ENCODE data around the gene SHKBP1.
"Not testable (repeated sequence)": the region's sequence is repeated elsewhere in the genome, so short reads cannot be mapped to it uniquely, and the experiment has no call there.

SHKBP1 gene

DNA sequence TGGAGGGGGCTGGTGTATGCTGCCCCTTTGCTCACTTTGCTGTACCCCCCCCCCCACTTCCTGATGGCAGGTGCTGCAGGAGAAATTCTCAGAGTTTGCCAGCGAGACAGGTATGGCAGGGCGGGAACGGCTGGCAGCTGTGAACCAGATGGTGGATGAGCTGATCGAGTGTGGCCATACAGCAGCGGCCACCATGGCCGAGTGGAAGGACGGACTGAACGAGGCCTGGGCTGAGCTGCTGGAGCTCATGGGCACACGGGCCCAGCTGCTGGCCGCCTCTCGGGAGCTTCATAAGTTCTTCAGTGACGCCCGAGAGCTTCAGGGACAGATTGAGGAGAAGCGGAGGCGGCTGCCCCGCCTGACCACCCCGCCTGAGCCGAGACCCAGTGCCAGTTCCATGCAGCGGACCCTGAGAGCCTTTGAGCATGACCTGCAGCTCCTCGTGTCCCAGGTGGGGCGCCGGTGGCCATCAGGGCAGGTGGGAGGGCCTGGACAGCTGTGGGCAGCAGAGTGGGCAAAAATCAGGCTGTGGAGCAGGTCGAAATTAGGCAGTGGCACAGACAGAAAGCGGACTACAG lies 19.6 kb upstream of the SHKBP1 start:
- DNase-seq (ENCODE audit: low spot score), result no peak

DNA sequence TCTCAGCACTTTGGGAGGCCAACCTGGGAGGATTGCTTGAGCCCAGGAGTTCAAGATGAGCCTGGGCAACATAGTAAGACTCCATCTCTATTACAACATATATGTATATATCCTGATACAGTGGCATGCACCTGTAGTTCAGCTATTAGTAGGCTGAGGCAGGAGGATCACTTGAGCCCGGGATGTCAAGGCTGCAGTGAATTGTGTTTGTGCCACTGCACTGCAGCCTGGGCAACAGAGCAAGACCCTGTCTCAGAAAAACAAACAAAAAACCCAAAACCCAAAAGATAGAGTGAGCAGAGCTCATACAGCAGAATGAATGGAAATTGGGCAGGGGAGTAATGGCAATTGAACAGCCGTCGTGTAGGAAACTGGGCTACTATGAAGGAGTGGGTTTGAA lies 17.3 kb upstream of the SHKBP1 start:
- no peak for DNase-seq (ENCODE audit: low spot score)

DNA sequence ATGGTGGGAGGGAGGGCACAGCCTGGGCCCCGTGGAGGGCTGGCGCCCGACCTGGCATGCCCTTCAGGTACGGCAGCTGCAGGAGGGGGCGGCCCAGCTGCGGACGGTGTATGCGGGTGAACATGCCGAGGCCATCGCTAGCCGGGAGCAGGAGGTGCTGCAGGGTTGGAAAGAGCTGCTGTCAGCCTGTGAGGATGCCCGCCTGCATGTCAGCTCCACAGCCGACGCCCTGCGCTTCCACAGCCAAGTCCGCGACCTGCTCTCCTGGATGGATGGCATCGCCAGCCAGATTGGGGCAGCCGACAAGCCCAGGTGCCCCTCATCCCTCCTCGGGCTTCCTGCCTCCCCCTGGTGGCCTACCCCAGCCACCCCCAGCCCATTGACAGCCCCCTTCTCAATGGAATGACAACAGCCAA lies 16.6 kb upstream of the SHKBP1 start:
- DNase-seq (ENCODE audit: low spot score), result no peak

DNA sequence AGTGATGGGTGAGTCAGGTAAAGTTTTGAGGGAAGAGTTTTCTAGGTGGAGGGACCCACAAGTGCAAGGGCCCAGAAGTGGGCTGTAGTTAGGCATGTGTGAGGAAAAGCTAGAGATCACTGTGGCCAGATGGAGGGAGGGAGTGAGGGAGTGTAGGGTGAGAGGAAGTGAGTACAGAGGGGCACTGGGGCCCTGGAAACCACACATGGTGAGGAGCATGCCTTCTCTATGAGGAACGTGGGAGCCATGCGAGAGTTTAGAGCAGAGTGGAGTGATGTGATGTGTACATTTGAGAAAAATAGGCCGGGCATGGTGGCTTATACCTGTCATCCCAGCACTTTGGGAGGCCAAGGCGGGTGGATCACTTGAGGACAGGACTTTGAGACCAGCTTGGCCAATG lies 14.7 kb upstream of the SHKBP1 start:
- no peak for DNase-seq (ENCODE audit: low spot score)

DNA sequence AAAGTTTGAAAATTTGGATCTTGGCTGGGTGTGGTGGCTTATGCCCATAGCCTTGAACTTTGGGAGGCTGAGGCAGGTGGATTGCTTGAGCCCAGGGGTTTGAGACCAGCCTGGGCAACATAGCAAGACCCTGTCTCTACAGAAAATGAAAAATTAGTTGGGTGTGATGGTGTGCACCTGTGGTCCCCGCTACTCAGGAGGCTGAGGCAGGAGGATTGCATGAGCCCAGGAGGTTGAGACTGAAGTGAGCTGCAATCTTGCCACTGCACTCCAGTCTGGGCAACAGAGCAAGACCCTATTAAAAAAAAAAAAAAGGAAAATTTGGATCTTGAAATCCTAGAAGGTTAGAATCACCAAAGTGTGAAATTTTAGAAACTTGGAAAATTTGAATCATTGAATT lies 12.1 kb upstream of the SHKBP1 start:
- DNase-seq (ENCODE audit: low spot score), result not testable (repeated sequence)

DNA sequence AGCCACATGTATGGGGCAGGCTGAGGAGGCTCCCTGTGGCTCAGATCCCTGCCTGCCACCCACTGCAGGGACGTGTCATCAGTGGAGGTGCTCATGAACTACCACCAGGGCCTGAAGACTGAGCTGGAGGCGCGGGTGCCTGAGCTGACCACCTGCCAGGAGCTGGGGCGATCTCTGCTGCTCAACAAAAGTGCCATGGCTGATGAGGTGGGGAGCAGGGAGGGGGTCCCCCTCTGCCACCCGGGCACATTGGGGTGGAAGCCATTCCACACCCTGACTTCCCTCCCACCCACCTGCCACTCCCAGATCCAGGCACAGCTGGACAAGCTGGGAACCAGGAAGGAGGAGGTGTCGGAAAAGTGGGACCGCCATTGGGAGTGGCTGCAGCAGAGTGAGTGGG lies 11.3 kb upstream of the SHKBP1 start:
- DNase-seq (ENCODE audit: low spot score), result no peak

DNA sequence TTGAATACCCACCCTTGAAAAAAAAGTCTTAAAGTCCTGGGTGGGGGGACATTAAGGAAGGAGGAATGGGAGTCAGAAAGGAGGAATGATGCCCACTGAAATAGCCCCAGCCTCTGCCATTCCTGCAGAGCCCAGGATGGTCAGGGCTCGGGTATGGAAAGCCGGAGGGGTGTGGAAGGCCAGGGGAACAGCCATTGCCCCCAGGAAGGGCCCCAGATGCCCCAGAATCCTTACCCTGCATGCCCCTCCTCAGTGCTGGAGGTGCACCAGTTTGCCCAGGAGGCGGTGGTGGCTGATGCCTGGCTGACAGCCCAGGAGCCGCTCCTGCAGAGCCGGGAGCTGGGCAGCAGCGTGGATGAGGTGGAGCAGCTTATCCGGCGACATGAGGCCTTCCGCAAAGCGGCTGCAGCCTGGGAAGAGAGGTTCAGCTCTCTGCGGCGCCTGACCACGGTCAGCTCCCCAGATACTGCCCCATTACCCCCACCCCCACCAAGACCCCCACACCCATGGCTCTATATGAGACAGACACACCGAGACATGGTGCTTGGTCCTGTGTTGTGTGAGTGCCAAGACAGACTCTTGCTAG lies 10.7 kb upstream of the SHKBP1 start:
- DNase-seq (ENCODE audit: low spot score), result no peak

DNA sequence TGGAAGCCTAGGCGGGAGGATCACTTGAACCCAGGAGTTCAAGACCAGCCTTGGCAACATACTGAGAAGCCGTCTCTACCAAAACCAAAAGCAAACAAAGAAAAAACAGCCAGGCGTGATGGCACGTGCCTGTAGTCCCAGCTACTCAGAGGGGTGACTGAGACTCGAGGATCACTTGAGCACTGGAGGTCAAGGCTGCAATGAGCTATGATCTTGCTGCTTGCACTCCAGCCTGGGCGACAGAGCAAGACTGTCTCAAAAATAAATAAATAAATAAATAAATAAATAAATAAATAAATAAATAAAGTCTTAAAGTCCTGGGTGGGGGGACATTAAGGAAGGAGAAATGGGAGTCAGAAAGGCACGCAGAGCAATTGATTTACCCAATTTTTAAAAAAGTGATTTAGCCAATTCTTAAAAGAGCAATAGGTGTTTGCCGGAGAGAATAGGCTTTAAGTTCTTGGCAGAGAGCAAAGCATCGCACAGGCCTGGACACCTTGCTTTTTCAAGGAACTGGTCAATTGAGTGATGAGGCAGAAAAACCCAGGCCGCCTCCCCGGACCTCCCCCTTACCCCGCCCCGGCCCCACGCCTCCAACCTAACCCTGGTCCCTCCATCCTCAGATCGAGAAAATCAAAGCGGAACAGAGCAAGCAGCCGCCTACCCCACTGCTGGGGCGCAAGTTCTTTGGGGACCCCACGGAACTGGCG lies 9.5 kb upstream of the SHKBP1 start:
- DNase-seq (ENCODE audit: low spot score), result no peak

DNA sequence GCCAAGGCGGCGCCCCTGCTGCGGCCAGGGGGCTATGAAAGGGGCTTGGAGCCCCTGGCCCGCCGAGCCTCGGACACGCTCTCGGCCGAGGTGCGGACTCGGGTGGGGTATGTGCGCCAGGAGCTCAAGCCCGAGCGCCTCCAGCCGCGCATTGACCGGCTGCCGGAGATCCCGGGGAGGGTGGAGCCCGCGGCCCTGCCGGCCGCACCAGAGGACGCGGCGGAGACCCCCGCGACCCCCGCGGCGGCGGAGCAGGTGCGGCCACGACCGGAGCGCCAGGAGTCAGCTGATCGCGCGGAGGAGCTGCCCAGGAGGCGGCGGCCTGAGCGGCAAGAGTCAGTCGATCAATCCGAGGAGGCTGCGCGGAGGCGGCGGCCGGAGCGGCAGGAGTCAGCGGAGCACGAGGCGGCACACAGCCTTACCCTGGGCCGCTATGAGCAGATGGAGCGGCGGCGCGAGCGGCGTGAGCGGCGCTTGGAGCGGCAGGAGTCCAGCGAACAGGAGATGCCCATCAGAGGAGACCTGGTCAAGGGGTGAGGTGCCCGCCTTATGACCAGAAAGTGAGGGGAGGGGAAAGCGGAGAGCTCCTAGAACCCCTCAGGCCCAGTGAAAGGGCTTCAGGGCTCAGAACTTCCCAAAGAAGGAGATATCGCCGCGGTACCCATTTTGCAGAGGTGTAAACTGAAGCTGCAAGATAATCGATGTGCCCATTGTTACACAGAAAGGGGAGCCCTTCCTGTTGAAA lies 8.8 kb upstream of the SHKBP1 start:
- DNase-seq (ENCODE audit: low spot score), result no peak

DNA sequence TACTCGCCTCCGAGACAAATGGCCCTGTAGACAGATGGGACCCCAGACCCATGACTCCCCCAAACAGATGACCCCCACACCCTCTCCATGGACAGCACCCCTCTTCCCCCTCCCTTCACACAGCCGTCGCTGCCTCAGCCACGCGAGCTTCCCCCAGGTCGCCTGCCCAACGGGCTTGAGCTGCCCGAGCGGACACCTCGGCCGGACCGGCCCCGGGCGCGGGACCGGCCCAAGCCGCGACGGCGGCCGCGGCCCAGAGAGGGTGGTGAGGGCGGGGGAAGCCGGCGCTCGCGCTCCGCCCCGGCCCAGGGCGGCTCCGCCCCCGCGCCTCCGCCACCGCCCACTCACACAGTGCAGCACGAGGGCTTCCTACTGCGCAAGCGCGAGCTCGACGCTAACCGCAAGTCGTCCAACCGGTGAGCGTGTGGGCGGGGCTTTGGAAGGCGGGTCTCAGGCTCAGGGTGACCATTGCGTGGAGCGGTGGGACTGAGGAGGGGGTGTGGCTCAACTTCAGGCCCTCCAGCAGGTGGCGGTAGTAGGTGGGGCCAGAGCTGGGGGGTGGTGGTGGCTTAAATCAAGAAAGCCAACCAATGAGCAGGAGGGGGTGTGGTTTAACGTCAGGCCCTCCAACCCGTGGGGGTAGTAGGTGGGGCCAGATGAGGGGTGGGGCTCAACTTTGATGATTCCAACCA lies 6.2 kb upstream of the SHKBP1 start:
- peak; percentile 100 for DNase-seq (ENCODE audit: low spot score)

DNA sequence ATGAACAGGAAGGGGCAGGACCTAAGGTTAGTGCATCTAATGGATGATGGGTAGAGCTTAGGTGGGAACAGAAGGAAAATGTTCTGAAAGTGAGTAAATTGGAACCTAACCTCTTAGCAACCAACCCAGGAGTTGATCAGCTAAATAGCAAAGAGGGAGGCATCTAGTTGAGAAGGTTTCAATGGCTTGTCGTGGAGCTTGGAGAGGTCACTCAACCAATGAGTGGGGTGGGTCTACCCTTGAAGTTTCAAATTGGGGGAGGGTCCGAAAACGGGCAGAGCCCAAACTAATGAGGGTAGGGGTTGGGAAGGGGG lies 5.7 kb upstream of the SHKBP1 start:
- DNase-seq (ENCODE audit: low spot score), result no peak

DNA sequence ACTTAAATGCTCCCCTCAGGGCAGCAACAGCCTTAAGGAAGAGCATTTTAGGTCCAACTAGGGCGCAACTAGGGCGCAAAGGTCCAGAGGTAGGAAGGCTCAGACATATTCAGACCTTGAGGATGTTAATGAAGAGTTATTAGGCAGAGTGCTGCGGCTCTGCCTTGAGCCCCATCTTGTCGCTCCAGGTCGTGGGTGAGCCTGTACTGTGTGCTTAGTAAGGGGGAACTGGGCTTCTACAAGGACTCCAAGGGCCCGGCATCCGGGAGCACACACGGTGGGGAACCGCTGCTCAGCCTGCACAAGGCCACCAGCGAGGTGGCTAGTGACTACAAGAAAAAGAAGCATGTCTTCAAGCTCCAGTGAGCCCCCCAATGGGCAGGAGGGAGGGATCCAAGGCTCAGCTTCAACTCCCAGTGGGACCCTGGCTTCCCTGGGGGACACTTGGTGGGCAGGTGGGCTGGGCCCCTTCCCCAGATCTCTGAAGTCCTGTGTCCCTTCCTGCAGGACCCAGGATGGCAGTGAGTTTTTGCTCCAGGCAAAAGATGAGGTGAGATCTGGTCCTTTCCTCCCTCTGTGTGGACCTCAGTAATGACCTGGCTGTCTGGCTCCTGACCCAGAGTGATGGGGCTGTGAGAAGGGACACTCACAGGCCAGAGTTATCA lies 4.7 kb upstream of the SHKBP1 start:
- DNase-seq (ENCODE audit: low spot score), result no peak

DNA sequence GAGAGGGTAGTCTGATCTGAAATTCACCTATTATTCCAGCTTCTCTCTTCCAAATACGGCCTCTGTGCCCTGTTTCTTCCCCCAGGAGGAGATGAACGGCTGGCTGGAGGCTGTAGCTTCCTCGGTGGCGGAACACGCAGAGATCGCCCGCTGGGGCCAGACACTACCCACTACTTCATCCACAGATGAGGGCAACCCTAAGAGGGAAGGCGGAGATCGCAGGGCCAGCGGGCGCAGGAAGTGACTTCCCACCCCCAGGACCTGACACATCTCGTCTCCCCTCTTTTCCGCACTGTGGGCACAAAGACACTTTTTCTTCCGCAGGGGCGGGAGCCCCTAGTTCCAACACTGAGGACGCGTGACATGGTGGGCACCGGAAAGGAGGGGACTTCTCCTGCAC lies 1.3 kb upstream of the SHKBP1 start:
- no peak for DNase-seq (ENCODE audit: low spot score)

DNA sequence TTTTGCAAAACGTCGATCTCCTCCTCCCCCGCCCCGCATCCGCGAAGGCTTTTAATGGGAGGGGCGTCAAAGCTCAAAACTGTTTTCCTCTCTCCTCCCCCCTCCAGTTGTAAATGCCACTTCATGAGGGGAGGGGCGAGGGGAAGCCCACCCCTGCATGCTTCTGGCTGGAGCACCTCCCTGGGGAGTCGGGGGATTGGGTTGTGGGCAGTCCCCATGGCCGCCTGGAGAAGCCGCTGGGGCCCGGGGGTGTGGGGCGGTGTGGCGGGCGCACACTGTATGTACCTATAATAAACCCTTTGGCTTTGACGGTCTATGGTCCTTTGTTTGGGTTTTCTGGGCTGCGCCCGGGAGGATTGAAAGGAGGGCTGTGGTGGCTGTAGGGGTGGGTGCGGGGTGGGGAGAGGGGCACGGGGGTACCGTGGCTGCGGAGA lies 505 bp upstream of the SHKBP1 start:
- no peak for DNase-seq (ENCODE audit: low spot score)

DNA sequence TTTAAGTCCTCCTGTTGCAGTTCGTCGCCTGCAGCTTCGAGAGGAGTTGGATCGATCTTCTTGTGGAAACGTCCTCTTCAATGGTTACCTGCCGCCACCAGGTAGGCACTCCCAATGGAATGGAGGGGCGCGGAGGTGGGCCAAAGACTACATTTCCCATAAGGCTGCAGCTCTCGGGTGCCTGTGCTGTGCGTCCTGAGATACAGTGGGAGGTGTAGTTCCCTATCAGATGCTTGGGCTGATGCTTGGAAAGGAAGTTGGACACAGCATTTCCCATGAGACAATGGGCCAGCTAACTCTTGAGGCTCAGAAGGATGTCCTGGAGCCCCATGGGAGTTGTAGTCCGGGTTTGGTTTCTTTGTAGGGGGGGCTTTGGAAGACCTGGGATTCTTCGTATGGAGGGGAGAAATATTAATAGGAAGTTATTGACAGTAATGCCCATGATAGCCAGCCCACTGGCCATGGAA lies 1.8 kb downstream of the SHKBP1 start:
- DNase-seq (ENCODE audit: low spot score), result peak; percentile 61

DNA sequence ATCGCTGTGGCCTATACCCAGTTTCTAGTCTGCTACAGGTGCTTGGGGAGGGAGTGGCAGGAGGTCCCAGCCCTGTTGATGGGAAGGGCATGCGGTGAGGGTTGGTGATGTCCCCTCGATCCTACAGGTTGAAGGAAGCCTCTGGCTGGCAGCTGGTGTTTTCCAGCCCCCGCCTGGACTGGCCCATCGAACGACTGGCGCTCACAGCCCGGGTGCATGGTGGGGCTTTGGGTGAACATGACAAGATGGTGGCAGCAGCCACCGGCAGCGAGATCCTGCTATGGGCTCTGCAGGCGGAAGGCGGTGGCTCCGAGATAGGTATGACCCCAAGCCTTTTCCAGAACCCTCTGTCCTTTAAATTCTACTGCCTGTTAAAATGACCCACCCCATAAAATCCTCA lies 3.9 kb downstream of the SHKBP1 start:
- no peak for DNase-seq (ENCODE audit: low spot score)

DNA sequence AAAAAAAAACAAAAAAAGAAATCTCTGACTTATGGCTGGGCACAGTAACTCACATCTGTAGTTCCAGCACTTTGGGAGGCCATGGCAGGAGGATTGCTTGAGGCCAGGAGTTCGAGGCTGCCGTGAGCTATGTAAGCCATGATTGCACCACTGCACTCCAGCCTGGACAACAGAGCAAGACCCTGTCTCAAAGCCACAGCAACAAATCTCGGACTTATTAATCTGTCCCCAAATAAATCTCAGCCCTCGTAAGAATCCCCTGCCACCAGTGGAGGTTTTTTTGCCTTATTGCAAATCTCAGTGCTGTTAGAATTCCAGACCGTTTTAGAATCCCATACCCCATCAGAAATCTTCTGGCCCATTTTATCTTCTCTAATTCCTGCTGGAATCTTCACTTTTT lies 4.9 kb downstream of the SHKBP1 start:
- no peak for DNase-seq (ENCODE audit: low spot score)

DNA sequence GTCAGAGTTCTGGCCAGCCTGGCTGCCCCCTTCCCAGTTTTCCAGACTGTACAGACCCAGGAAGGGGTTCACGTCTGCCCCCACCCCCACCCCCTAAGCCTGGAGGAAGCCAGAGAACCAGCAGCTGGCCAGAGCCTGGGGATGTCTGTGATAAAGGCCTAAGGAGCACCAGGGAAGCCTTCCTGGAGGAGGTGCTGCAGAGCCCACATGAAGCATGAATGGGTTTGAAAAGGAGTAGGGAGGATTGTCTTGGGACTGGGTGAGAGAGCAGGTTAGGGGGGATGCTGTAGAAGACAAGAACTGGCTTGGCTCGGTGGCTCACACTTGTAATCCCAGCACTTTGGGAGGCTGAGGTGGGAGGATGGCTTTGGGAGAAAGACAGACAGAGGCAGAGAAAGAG lies 5.8 kb downstream of the SHKBP1 start:
- no peak for DNase-seq (ENCODE audit: low spot score)

DNA sequence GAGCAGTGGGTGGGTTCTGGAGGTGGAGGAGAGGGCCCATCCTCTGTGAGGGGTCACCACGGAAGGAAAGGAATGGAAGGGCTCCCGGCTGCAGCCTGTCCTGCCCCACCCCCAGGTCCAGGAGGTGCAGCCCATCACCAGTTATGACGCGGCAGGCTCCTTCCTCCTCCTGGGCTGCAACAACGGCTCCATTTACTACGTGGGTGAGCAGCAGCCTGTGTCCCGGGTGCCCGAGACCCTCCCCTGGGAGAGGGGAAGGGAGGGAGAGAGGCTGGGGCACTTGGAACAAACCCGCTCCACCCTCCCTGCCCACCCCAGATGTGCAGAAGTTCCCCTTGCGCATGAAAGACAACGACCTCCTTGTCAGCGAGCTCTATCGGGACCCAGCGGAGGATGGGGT lies 6.6 kb downstream of the SHKBP1 start:
- DNase-seq (ENCODE audit: low spot score), result no peak

DNA sequence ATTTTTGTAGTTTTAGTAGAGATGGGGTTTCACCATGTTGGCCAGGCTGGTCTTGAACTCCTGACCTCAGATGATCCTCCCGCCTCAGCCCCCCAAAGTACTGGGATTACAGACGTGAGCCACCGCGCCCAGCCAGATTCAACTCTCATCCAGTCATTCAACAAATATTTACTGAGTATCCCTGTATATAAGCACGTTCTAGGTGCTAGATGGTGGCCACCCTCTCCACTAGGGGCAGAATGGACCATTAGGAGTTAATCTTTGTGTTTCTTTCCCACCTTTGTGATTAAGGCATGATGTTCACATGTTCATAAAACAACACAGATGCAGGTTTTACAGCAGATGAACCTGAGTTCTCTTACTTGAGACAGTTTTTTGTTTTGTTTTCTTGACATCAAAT lies 7.3 kb downstream of the SHKBP1 start:
- DNase-seq (ENCODE audit: low spot score), result no peak

DNA sequence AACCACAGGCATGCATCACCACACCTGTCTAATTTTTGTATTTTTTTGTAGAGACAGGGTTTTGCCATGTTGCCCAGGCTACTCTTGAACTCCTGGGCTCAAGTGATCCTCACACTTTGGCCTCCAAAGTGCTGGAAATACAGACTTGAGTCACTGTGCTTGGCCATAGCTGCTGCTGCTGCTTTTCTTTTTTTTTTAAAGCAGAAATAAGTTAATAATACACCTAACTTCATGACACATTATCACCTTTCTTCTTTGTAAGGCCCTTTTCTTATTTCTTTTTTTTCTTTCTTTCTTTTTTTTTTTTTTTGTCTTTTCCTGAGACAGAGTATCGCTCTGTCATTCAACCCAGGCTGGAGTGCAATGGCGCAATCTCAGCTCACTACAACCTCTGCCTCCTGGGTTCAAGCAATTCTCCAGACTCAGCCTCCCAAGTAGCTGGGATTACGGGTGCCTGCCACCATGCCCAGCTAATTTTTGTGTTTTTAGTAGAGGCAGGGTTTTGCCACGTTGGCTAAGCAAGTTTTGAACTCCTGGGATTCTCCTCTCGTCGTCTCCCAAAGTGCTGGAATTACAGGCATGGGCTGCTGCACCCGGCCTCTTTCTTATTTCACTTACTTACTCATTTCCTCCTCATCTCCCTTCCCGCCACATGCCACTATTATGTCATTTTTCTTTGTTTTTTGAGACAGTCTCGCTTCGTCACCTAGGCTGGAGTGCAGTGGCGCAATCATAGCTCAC lies 8.7 kb downstream of the SHKBP1 start:
- DNase-seq (ENCODE audit: low spot score), result no peak
